ENCODE data around the gene IPO7. TPM values are rescaled to one million over a fixed set of nuclear protein-coding genes. Genes with fewer than 3 reads are reported as not detected.

The IPO7 gene
- polyA plus RNA-seq, 1 donor (not counting 4 experiments of a cell fraction or from before 2014, with no cell fraction given), result 115 TPM

DNA sequence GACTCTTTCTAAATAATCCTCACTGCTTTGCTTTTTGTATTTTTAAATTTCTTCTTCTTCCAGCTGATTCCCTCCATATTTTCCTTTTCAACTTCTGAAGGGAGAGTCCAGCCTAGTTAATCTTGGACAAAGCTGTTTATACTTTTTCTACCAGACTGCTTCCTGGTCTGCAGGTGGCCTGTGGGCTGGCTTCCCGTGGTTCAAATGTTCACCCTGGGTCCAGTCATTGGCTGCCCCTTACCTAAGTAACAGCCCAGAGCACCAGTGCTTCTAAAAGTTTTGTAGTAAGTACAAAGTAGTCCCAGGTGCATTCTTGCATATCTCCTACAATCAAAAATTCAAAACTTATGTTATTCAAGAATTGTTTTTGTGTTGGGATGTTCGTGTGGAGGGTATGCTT, 95.4 kb downstream of the IPO7 start:
- H3K4me3 ChIP-seq (ENCODE audit: control insufficient read depth in 2 of 3, extremely low read depth in 1 of 3, insufficient read depth in 2 of 3, low read depth in 1 of 3, low read length in 3 of 3), result no peak overlapping the region
- DNase-seq (ENCODE audit: low read depth, low spot score) (no peak), FAIRE-seq (no peak)
- no peaks in the 10 kb centered on the region for H4K20me1 ChIP-seq (ENCODE audit: control insufficient read depth, extremely low read depth, insufficient read depth, low read length)
- H2AFZ ChIP-seq (ENCODE audit: control insufficient read depth, low read length), result no peak overlapping the region
- H3K9me1 ChIP-seq (ENCODE audit: control insufficient read depth, extremely low read depth, insufficient read depth, low read length), result no peaks in the 10 kb centered on the region
- no peaks in the 10 kb centered on the region for H3K4me1 ChIP-seq (ENCODE audit: control insufficient read depth, extremely low read depth, insufficient read depth, low read length)
- TF ChIP-seq EZH2 (IDR thresholded peaks at IDR 0.05; ENCODE audit: low read length), result no peak
- no peak for TF ChIP-seq CTCF (optimal IDR thresholded peaks at IDR 0.05 in 1 of 3, IDR thresholded peaks at IDR 0.05 in 1 of 3, conservative IDR thresholded peaks at IDR 0.05 in 1 of 3; ENCODE audit: extremely low read depth in 1 of 3, insufficient read depth in 2 of 3, low read length in 3 of 3)
- no peak overlapping the region for H3K4me2 ChIP-seq (ENCODE audit: control insufficient read depth, extremely low read depth, insufficient read depth, low read depth, low read length)
- H3K27ac ChIP-seq (ENCODE audit: control insufficient read depth, insufficient read depth, low read length), result no peak overlapping the region
- no peaks in the 10 kb centered on the region for H3K79me2 ChIP-seq (ENCODE audit: control insufficient read depth, insufficient read depth, low read length)
- H3K36me3 ChIP-seq (ENCODE audit: control insufficient read depth in 2 of 2, extremely low read depth in 1 of 2, insufficient read depth in 2 of 2, low read length in 2 of 2), result peaks cover 6 to 10% of the 10 kb centered on the region in 2 experiments
- H3K9ac ChIP-seq (ENCODE audit: control insufficient read depth, extremely low read depth, insufficient read depth, low read length), result no peak overlapping the region
- dilution Hi-C loops (cut with MboI; ENCODE audit: extremely low pct_ligation_motif_present, low sequenced_read_pairs), result no loop called here
- H3K27me3 ChIP-seq (ENCODE audit: control insufficient read depth, extremely low read depth, insufficient read depth, low read length), result no peaks in the 10 kb centered on the region
- no peaks in the 10 kb centered on the region for H3K9me3 ChIP-seq (ENCODE audit: control insufficient read depth, low read depth, low read length)

DNA sequence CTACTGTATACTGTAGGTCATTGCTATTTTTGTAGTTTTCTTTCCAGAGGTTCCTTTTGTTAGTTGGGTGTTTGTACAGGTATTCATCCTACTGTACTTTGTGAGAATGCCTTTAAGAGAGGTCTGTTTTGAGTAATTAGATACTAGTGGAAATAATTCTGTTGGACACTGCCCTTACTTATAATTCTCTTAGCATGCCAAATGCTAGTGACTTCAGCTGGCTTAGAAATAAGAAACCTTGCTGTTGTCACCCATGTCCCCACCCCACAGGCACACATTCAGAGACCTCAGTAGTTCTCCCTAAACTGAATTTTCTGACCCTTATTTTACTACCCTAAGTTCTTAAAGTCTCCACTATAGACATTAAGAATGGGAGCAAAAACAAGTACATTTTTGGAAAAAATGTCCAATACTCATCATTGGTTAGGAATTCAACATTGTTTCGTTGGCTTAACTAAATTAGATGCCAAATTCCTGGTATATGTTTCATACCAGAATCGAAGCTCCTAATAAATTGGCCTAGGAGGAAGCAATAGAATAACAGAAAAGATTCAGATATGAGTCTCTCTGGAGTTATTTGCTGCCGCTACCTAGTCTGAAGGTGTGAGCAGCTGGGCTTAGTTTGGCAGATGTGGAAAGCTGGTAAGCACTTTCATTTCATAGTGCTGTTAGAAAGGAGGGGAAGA, 104.8 kb downstream of the IPO7 start:
- Histone ChIP-seq H4K20me1 (ENCODE audit: control insufficient read depth, extremely low read depth, insufficient read depth, low read length) (no peaks in the 10 kb centered on the region), H3K27me3 (ENCODE audit: control insufficient read depth, extremely low read depth, insufficient read depth, low read length) (no peaks in the 10 kb centered on the region), H2AFZ (ENCODE audit: control insufficient read depth, low read length) (no peak overlapping the region), H3K9ac (ENCODE audit: control insufficient read depth, extremely low read depth, insufficient read depth, low read length) (no peak overlapping the region), H3K9me3 (ENCODE audit: control insufficient read depth, low read depth, low read length) (no peaks in the 10 kb centered on the region), H3K79me2 (ENCODE audit: control insufficient read depth, insufficient read depth, low read length) (no peaks in the 10 kb centered on the region), H3K4me1 (ENCODE audit: control insufficient read depth, extremely low read depth, insufficient read depth, low read length) (peaks cover 12% of the 10 kb centered on the region), H3K4me3 (ENCODE audit: control insufficient read depth in 2 of 3, extremely low read depth in 1 of 3, insufficient read depth in 2 of 3, low read depth in 1 of 3, low read length in 3 of 3) (peak overlapping the region in 1 of 3 experiments; percentile 5), H3K27ac (ENCODE audit: control insufficient read depth, insufficient read depth, low read length) (no peak overlapping the region), H3K4me2 (ENCODE audit: control insufficient read depth, extremely low read depth, insufficient read depth, low read depth, low read length) (peak overlapping the region; percentile 0), H3K9me1 (ENCODE audit: control insufficient read depth, extremely low read depth, insufficient read depth, low read length) (no peaks in the 10 kb centered on the region), H3K36me3 (ENCODE audit: control insufficient read depth in 2 of 2, extremely low read depth in 1 of 2, insufficient read depth in 2 of 2, low read length in 2 of 2) (peaks cover under 1 to 5% of the 10 kb centered on the region in 2 experiments)
- dilution Hi-C loops (cut with MboI; ENCODE audit: extremely low pct_ligation_motif_present, low sequenced_read_pairs), result no loop called here
- TF ChIP-seq CTCF (optimal IDR thresholded peaks at IDR 0.05 in 1 of 3, IDR thresholded peaks at IDR 0.05 in 1 of 3, conservative IDR thresholded peaks at IDR 0.05 in 1 of 3; ENCODE audit: extremely low read depth in 1 of 3, insufficient read depth in 2 of 3, low read length in 3 of 3), result no peak
- no peak for DNase-seq (ENCODE audit: low read depth, low spot score)
- FAIRE-seq, result no peak

All from keratinocyte (primary cell).